GM18498 (cell line): ENCODE results near the gene PLEKHG4B.
"Not testable (repeated sequence)": the region's sequence is repeated elsewhere in the genome, so short reads cannot be mapped to it uniquely, and the experiment has no call there.

ENCODE experiments used
- ATAC-seq: cut with Tn5 transposase; IDR thresholded peaks from one replicate; pipeline ENCODE4 v1.9.1; 2021; ENCODE audit warnings: mild to moderate bottlenecking, moderate library complexity; ENCODE audit not compliant: unreplicated experiment

Gene PLEKHG4B

DNA sequence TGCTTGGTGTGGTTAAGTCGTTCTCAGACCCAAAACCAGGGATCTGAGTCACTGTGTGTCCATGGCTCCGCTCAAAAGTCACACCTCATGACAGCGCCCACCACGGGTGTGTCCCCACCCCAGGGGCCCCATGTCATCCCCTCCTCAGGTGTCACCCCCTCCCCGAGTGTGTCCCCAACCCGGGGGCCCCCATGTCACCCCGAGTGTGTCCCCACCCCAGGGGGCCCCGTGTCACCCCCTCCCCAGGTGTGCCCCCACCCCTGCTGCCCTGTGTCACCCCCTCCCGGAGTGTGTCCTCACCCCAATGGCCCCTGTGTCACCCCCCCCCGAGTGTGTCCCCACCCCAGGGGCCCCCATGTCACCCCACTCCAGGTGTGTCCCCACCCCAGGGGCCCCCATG is 104.4 kb downstream of the PLEKHG4B start:
- ATAC-seq, result no peak

DNA sequence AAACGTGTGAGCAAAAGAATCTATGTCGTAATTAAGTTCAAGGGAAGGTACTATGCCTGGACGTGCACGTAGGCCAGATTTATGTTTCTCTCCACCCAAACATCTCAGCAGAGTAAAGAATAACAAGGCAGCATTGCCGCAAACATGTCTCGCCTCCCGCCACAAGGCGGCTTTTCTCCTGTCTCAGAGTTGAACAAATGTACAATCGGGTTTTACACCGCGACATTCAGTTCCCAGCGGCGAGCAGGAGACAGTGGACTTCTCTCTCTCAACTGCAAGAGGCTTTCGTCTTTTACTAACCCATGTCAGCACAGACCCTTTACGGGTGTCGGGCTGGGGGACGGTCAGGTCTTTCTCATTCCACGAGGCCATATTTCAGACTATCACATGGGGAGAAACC is 105.1 kb downstream of the PLEKHG4B start:
- ATAC-seq, result not testable (repeated sequence)

DNA sequence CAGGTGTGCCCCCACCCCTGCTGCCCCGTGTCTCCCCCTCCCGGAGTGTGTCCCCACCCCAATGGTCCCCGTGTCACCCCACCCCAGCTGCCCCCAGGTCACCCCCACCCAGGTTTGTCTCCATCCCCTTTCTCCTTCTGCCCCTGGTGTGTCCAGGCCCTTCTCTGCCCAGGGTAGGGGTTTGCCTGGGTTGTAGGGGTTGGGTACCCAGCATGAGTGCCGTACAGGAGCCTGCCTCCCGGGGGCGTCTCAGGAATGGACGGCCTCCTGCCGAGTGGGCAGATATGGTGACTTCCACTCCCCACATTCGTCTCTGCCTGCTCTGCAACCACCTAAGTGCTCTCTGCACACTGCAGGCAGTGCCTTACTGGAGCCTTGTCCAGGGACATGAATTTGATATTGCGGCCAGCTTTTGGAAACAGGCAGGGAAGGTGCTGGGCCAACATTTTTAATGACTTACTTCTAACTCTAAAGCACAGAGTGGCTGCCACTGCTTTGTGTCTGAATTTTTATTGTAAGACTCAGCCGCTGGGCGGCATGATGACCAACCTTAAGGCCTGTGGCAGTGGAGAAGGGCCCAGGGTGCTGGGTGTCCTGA is 106.0 kb downstream of the PLEKHG4B start:
- no peak for ATAC-seq

DNA sequence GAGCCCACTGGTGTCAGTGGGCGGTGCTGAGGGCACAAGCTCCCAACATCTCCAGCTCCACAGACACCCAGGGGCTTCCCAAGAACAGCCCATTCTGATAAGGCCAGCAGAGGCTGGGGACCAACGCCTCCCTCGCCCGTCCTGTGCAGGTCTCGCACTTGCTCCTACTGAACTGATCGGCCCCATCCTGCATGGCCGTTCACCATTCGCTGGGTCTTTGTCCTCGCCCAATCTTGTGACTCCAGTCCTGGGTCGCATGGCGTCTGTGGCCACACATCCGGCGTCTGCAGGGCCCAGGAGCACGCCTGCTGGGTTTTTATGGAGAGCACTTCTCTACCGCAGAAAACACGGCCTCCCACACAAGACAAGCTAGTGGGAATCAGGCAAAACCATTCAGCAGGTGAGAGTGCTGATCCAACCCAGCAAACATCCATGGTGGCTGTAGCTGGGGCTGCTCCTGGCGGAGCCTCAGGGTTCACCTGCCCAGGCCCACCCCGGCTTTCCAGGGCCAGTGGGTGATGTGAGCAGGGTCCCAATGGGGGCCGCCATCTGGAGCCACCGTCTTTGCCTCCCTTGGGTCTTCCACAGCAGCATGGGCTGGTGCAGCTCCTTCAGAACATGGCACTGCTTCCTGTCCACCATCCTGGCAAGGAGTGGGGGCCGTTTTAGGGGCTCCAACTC is 106.7 kb downstream of the PLEKHG4B start:
- no peak for ATAC-seq

DNA sequence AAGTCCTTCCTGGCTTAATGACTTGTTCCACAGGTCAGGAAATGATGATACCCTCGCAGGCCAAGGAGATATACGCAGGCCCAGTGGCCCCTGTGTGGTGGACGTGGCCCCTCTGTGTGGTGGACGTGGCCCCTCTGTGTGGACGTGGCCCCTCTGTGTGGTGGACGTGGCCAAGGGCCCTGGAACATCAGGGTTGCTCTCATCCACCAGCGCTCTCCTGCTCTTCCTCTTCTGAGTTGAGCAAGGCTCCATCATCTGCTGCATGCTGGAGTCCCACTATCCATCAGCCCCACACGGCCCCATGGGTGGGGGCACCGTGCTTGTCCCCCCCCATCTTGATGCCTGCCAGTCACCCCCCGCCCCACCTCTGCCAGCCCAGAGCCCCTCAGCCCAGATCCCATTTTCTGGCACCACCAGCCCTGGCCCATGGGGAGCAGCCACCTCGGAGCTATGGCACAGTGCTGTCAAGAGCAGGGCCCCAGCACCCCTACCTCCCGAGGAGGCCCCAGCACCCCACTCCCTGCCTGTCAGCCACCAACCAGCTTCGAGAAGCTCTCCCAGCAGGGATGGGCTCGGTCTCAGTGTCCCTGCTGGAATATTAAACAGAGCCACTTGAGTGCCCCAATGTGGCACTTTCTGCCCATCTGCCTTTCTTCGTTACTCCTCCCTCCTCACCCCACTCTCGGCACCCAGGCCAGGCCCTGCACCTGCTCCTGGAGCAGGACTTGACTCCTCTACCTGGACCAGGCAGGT is 107.4 kb downstream of the PLEKHG4B start:
- no peak for ATAC-seq

DNA sequence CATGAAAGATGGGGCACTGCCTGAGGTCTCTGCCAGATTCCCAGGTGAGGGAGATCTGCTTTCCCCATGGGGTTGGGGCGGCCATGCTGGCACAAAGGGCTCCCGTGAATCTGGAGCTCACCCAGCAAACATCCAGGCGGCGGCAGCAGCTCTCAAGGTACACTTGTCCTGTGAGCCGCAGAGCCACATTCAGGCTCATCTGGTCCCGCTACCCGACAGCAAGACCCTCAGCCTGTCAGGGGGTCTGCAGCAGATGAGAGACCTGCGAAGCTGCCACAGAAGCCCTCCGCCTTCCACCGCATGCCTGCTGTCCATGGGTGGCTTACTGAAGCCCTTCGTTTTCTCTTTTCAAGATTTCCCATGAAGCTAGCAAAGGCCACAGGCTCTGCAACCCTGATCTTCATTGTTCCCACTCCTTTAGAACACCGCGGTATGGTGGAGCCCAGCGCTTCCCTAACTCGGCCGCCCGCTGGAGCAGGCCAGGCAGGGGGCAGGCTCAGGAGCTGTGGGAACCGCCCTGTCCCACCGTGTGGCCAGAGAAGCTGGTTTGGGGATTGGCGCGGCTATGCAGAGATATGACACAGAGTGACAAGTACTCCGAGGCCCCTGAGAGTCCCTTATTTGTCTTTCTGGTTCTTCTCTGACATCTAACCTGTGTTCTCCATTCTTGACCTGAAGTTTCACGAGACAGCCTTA is 108.1 kb downstream of the PLEKHG4B start:
- ATAC-seq, result no peak

DNA sequence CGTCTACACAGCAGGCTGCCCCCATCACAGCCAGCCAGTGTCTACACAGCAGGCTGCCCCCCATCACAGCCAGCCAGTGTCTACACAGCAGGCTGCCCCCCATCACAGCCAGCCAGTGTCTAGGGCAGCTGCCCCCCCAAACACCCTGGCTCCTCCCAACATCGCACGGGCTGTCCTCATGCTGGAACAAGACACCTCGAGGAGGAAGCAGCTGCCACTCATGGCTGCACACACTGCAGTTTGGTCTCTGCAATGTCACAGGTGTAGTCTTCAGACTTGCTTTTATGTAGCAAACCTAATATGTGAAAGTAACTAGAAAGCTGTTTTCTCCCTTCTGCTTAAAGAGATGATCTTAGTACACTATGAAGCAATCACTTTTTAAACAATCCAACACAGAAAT is 109.0 kb downstream of the PLEKHG4B start:
- no peak for ATAC-seq

DNA sequence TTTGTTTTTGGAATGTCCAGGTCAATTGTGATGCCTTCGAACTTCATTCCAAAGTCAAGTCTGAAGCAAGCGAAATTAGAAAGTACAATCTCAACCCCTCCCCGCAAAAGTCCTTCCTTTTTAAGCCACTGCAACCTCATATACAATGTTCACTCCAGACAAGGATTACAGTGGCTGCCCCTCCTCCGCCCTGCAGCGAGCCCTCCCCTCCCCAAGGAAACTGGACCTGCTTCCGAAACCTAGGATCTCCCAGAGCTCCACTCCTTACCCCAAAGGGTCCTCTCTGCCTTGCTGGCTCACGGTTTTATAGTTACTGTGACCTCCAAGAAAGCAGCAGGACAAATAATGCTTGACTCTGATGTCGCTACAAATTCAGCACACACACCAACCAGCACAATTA is 109.7 kb downstream of the PLEKHG4B start:
- ATAC-seq, result no peak

DNA sequence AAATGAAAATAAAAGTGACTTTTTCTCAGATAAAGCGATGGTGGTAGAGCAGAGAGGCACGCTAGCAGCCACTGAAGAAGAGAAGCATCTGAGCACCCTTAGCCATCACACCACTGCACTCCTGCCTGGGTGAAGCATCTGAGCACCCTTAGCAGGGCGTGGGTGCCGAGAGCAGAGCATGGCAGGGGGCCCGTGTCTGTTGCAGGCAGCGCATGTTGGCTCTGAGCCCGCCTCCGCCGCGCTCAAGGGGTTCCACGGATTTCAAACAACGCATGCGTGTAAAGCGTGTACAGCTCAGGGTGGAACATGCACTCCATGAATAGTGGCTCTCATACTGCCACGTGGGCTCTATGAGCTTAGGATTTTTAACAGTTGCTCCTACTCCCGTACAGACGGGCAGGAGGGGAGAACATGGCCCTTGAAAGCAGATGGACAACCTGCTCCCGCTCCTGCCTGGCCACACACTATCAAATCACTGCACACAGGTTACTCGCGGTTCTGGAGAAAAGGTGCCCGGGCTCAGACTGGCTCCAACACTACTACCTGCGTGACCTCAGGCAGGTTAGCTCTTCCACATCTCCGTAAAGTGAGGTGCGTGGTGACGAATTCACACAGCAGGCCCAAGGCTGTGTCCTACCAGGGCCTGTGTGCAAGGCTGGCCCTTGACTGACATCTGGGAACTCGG is 111.4 kb downstream of the PLEKHG4B start:
- no peak for ATAC-seq

DNA sequence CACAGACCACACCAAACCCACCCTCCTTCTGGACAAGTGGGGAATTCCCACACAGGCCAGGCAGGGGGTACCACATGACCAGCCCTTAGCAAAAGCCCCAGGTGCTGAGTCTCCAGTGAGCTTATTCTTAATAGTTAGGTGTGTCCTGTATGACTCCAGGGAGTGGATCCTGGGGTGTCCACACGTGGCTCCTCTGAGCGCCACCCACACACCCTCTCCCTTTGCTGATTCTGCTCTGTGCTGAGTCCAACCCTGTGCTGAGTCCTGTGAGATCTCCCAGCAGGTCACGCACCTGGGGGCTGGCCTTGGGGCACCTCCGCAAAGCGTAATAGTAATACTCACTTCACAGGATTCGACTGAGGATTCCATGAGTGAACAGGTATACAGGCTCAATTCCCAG is 112.0 kb downstream of the PLEKHG4B start:
- ATAC-seq, result no peak

DNA sequence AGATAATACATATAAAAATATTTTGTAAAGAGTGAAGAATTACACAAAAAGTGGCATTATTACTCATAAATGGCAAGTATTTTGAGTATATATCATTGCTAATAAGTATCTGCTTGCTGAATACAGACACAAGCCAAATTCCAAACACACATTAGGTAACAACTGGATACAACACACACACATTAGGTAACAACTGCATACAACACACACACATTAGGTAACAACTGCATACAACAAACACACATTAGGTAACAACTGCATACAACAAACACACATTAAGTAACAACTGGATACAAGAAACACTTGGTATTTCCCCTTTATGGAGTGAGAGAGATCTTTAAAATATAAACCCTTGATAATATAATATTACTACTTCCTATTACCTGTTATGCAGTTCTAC is 112.5 kb downstream of the PLEKHG4B start:
- ATAC-seq, result no peak

DNA sequence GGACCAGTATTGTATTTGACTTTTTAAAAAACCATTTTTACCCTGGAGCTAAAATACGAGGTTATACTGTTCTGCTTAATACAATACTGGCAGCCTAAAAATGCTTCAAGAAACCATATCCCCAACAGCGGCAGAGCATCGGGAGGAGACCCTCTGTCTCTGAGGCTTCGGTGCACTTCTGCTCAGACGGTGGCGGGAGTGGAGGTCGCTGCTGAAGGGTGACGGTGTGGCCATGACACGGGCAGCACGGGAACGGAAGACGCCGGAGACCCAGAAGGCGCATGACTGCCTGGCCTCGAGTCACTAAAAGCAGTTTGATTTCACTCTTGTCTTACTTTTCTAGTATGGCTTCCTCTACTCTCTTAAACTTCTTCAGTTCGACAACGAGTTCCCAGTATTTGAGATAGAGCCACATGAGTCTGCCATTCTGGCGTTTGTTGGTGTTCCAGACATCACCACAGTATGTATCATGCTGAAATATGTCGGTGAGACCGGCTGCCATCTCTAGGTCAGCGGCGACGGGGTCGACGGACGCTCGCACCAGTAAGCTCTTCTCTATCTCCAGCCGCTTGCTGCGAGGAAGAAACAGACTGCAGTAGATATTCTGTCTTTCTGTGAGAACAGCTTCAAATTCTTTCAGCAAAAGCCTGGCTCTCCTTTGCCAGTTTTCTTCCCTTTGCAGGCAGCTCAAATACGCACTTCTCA is 113.2 kb downstream of the PLEKHG4B start:
- ATAC-seq, result no peak

DNA sequence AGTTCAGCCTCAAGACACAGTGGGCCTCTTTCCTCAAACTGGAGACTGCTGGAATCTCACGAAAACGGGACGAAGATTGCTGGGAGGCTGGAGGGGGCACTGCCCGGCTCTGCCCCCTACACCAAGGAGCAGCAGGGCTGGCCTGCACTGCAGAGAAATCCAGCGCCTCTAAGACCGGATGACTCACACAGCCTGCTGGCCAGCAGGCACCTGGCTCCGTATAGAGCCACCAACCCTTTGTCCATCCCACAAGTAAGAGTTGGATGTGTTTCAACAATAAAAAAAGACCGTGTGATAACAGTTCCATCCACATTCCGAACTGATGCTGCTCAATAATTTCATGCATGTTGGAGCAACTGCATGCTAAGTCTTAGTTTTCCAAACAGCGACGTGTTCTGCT is 114.4 kb downstream of the PLEKHG4B start:
- ATAC-seq, result no peak

DNA sequence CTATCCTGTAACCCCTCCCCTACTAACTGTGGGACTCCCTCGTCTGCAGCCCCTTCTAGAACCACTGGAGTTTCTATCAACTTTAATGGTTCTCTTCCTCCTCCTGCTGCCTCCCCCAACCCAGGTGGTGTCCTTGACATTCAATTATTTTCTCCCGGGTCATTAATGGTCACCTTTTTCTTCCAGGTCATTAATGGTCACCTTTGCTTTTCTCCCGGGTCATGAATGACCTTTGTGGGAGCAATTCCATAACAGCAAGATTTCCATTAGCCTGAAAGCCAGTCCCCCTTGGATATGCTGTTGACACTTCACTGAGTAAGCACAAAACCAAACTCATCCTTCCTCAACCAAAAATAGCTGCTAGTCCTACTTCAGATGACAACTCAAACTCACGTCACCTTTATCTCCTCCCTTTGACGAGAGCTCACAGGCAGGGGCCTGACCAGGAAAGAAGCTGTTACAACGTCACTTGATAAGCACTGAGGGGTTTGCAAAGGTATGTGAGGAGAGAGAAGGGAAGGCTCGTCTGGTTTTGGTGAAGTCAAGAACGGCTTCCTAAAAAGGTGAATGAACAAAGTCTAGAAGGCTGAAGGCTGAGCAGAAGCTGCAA is 115.1 kb downstream of the PLEKHG4B start:
- no peak for ATAC-seq

DNA sequence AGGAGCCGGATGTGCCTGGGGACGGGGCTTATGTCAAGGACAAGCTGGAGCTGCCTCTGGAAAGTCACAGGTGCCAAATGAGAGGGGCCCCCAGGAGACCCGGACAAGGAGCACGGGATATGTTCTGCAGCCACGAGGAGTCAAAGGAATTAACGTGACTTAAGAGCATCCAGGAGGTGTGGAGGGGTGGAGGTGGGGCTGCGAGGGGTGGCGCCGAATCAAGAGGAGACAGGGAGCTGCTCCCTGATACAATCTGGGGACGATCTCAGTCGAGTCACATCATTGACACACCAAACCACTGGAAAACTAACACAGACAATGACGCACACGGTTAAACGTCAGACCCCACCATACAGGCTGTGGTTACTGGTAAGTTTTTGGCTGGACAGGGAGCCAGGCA is 115.6 kb downstream of the PLEKHG4B start:
- ATAC-seq, result no peak

DNA sequence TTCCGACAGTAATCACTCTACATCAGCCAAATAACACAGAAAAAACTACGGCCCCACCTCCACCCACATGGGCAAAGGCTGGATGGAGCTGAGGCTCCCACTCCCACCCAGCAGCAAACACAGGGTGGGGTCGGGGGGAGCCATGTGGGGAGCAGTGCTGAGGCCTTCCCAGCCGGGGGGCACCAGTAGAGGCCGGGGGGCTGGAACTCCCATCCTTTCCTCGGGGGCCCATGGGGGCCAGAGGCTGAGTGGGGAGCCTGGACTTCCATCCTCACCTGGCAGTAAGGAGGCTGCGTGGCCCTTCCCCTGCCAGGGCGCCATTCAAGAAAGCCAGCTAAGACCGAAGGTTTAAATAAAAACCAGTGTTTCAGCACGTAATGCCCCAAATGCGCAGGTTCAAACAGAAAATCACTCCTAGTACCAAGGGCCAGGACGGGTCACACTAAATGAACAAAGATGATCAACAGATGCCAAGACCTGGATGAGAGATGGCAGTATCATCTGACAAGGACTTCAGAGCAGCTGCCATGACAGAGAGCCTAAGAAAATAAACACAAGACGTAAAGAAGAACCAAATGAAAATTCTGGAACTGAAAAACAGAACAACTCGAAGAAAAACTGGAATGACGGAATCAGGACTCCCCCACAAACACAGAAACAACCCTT is 116.6 kb downstream of the PLEKHG4B start:
- no peak for ATAC-seq

DNA sequence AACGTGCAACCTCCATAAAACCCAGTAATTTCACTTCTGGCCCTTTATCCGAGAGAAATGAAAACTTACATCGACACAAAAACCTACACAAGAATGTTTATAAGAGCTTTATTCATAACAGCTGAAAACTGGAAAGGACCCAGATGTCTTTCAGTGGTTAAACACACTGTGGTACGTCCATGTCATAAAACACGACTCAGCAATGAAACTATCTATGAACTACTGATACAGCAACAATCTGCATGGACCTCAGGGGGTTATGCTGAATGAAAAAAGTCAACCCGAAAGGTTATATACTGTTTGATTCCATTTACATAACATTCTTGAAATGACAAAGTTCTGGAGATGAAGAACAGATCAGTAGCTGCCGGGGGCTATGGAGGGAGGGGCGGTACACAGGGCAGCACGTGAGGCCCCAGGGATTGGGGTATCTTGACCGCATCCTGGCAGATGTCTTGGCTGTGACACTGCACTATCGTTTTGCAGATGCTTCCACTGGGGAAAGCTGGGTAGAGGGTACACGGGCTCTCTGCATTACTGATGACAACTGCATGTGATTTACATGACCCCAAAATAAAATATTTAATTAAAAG is 121.9 kb downstream of the PLEKHG4B start:
- ATAC-seq, result no peak

DNA sequence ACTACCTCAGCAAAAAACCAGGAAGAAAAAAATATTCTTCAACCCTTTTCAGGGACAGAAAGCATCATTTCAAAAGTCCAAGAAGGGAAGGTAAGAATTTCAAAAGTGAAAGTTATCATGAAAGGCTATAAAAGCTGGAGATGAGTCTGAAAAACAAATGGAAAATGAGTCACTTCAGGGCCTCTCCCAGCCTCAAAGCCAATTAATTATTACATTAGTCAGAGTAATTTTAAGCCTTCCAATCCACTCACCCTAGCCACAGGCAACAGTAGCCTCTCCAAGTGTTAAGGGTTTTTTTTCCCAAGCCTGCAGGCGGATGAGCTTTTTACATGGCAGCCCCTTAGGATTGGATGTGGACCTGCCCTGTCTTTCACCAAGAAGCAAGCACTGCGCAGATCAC is 123.3 kb downstream of the PLEKHG4B start:
- not testable (repeated sequence) for ATAC-seq

DNA sequence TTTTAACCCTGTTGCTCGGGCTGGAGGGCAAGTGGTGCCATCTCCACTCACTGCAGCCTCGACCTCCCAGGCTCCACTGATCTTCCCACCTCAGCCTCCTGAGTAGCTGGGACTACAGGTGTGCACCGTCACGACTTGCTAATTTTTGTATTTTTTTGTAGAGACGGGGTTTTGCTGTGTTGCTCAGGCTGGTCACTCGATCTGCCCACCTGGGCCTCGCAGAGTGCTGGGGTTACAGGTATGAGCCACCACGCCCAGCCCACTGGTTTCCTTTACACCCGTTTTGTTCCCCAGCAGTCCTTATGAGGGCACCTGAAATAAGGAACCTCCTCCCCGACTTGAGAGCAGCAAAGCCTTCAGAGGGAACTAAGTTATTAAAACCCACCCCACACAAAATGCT is 124.1 kb downstream of the PLEKHG4B start:
- ATAC-seq, result not testable (repeated sequence)
